HepG2 (cell line): Measurements from ENCODE around the gene HERC4. TPM values are rescaled to one million over a fixed set of nuclear protein-coding genes. Genes with fewer than 3 reads are reported as not detected.

ENCODE experiments used
- ATAC-seq: fragments of 200-7000 bp; cut with Tn5 transposase; 3 replicates; pipeline ENCODE4 v1.9.1; 2020; ENCODE audit warnings: mild to moderate bottlenecking, moderate library complexity
- BruUV-seq: library from RNA; stranded (reverse); fragments of 400-500 nt; replicated peaks from 2 replicates; lab custom pipeline; 2021; lab: Mats Ljungman, UMichigan
- CTCF ChIA-PET: fragments of 300-600 bp; formaldehyde crosslinking; extraction: SDS; loops from one replicate; lab custom pipeline; 2021; ENCODE audit warnings: low total read pairs, inconsistent platforms, low intra/inter-chr PET ratio; lab: Yijun Ruan, JAX
- POLR2A ChIA-PET: fragments of 350-600 bp; sonication (Branson Sonifier 250); formaldehyde crosslinking; loops from one replicate; lab custom pipeline; 2020; ENCODE audit warnings: antibody characterized with exemption, inconsistent platforms; lab: Yijun Ruan, JAX
- DNase-seq: peaks from one replicate; pipeline ENCODE4 v3.0.0-alpha.2; 2015; ENCODE audit warnings: low spot score
- FAIRE-seq: peaks from 3 replicates; lab custom pipeline; 2011; peaks lifted over from hg19 to GRCh38; lab: Jason Lieb, UNC
- H2AFZ ChIP-seq: one replicate; pipeline ENCODE4 v1.6.1; 2011; ENCODE audit warnings: low read length, inconsistent platforms
- H3K27ac ChIP-seq: fragments of 300-600 bp; 3 replicates; pipeline ENCODE4 v1.8.0; 2011; ENCODE audit warnings: mixed run types, mild to moderate bottlenecking, mixed read lengths, low read length, inconsistent platforms; ENCODE audit not compliant: insufficient read depth; ENCODE audit errors: extremely low read length
- H3K27me3 ChIP-seq, 2 experiments: fragments of 200-600 bp in 1 of 2; 2 replicates in 1 of 2; 3 replicates in 1 of 2; pipeline versions ENCODE4 v1.6.0 to v1.8.0; 2011; ENCODE audit warnings: low read length in 2 of 2, mild to moderate bottlenecking in 2 of 2, moderate library complexity in 2 of 2, inconsistent platforms in 1 of 2; ENCODE audit not compliant: insufficient read depth in 2 of 2, control insufficient read depth in 1 of 2
- H3K36me3 ChIP-seq, 2 experiments: fragments of 200-600 bp in 1 of 2; replicated peaks in 1 of 2; 2 replicates in 1 of 2; 3 replicates in 1 of 2; pipeline versions ENCODE4 v1.5.1 to v1.8.0; 2011; ENCODE audit warnings: low read length in 2 of 2, inconsistent platforms in 1 of 2; ENCODE audit not compliant: insufficient read depth in 2 of 2, control insufficient read depth in 1 of 2
- H3K4me1 ChIP-seq: 2 replicates; pipeline ENCODE4 v1.5.1; 2012; ENCODE audit warnings: low read length, inconsistent platforms; ENCODE audit not compliant: insufficient read depth
- H3K4me2 ChIP-seq: 2 replicates; pipeline ENCODE4 v1.6.0; 2011; ENCODE audit warnings: low read depth, low read length, inconsistent platforms
- H3K4me3 ChIP-seq, 3 experiments: fragments of 200-600 bp in 1 of 3; sonication (generic), shearing (Covaris generic) in 1 of 3; replicated peaks in 1 of 3; 2 replicates each; pipeline ENCODE4 v1.5.1; 2011 to 2016; ENCODE audit warnings: low read length in 3 of 3, inconsistent platforms in 2 of 3, low read depth in 2 of 3, mild to moderate bottlenecking in 2 of 3, control low read depth in 1 of 3, mixed read lengths in 1 of 3; ENCODE audit not compliant: insufficient read depth in 1 of 3
- H3K79me2 ChIP-seq: one replicate; pipeline ENCODE4 v1.6.1; 2011; ENCODE audit warnings: low read length, inconsistent platforms; ENCODE audit not compliant: insufficient read depth
- H3K9ac ChIP-seq: 2 replicates; pipeline ENCODE4 v1.6.0; 2011; ENCODE audit warnings: mild to moderate bottlenecking, low read depth, low read length, inconsistent platforms; ENCODE audit not compliant: insufficient read depth
- H3K9me3 ChIP-seq: 2 replicates; pipeline ENCODE4 v1.5.1; 2012; ENCODE audit warnings: mild to moderate bottlenecking, low read length
- H4K20me1 ChIP-seq: 2 replicates; pipeline ENCODE4 v1.6.0; 2011; ENCODE audit warnings: inconsistent platforms, mild to moderate bottlenecking, low read length, moderate library complexity; ENCODE audit not compliant: insufficient read depth
- AHR ChIP-seq: IDR thresholded peaks from 2 replicates; pipeline ENCODE4 v1.6.1; 2018; ENCODE audit warnings: missing genetic modification reagents, missing compliant biosample characterization
- ASH2L ChIP-seq: fragments of 300-600, 200-600 bp; sonication (generic); IDR thresholded peaks from 2 replicates; pipeline ENCODE4 v1.7.0; 2017; ENCODE audit warnings: low read depth, mild to moderate bottlenecking, moderate library complexity, mixed read lengths, low read length; ENCODE audit not compliant: insufficient read length
- GABPB1 ChIP-seq: IDR thresholded peaks from 2 replicates; pipeline ENCODE4 v1.6.1; 2016; ENCODE audit warnings: mild to moderate bottlenecking, missing genetic modification reagents, moderate library complexity, missing compliant biosample characterization
- HIVEP1 ChIP-seq: sonication (generic); formaldehyde crosslinking; IDR thresholded peaks from 2 replicates; pipeline ENCODE4 v1.4.0; 2020; ENCODE audit warnings: mild to moderate bottlenecking, missing genetic modification reagents
- TAF15 ChIP-seq: fragments of 200-400 bp; formaldehyde crosslinking; IDR thresholded peaks from one replicate; pipeline ENCODE4 v1.6.1; 2018; ENCODE audit warnings: mild to moderate bottlenecking, low read depth, low read length; ENCODE audit not compliant: poor library complexity, severe bottlenecking
- XRCC5 ChIP-seq: fragments of 200-400 bp; formaldehyde crosslinking; optimal IDR thresholded peaks from 2 replicates; pipeline ENCODE3; 2017; ENCODE audit warnings: mild to moderate bottlenecking, low read length
- ZNF230 ChIP-seq: sonication (generic); formaldehyde crosslinking; IDR thresholded peaks from 2 replicates; pipeline ENCODE4 v1.4.0; 2020; ENCODE audit warnings: mild to moderate bottlenecking, missing genetic modification reagents
- ZNF543 ChIP-seq: sonication (generic); formaldehyde crosslinking; IDR thresholded peaks from 2 replicates; pipeline ENCODE4 v1.4.0; 2020; ENCODE audit warnings: mild to moderate bottlenecking, missing genetic modification reagents
- ZNF547 ChIP-seq: sonication (generic); formaldehyde crosslinking; IDR thresholded peaks from 2 replicates; pipeline ENCODE4 v1.5.1; 2020; ENCODE audit warnings: mild to moderate bottlenecking, missing genetic modification reagents
- ZNF614 ChIP-seq: IDR thresholded peaks from 2 replicates; pipeline ENCODE4 v1.6.1; 2018; ENCODE audit warnings: missing biosample characterization, missing genetic modification reagents, inconsistent platforms, borderline replicate concordance
- WGBS: methylation state at CpG from one replicate; pipeline ENCODE4 v1.1.6; 2017; ENCODE audit warnings: low lambda C conversion rate; 5-methylcytosine and 5-hydroxymethylcytosine counted together
- in situ Hi-C: cut with HindIII; loops from 2 replicates; pipeline ENCODE4 v1.10.0; 2017; ENCODE audit warnings: low pct_unique_long_range_greater_than_20kb; ENCODE audit not compliant: extremely low pct_ligation_motif_present
- intact Hi-C: fragments of 100-400 bp; cut with micrococcal nuclease; formaldehyde crosslinking; loops from one replicate; pipeline ENCODE4 v1.10.0; 2022; ENCODE audit not compliant: unreplicated experiment
- polyA plus RNA-seq, 8 experiments: library from polyadenylated mRNA; depleted of rRNA in 3 of 8; stranded (reverse) in 7 of 8; unstranded in 1 of 8; fragments of >200 nt; fragmentation: Illumina TruSeq in 4 of 8; extraction: Trizol in 4 of 8; gene quantifications; 2 replicates each; pipeline versions ENCODE4 v1.2.1 to v1.2.3, GENCODE V29; 2011 to 2016; ENCODE audit warnings: low read depth in 4 of 8, missing spikeins in 1 of 8, mixed read lengths in 1 of 8; ENCODE audit not compliant: insufficient read depth in 1 of 8
- total RNA-seq, 5 experiments: library from RNA; depleted of rRNA; stranded (reverse); fragments of >200 nt; fragmentation: Illumina TruSeq; extraction: Trizol; gene quantifications; 2 replicates each; pipeline ENCODE4 v1.2.3, GENCODE V29; 2016; ENCODE audit warnings: low read depth in 1 of 5
- TF ChIP-seq, protein P1 (sequence below): sonication (generic); formaldehyde crosslinking; IDR thresholded peaks from 2 replicates; pipeline ENCODE4 v1.4.0; 2020; ENCODE audit warnings: mild to moderate bottlenecking, missing genetic modification reagents
- TF ChIP-seq, protein P2 (sequence below): sonication (generic); formaldehyde crosslinking; conservative IDR thresholded peaks from 2 replicates; pipeline ENCODE4 v1.8.1; 2023; ENCODE audit warnings: missing genetic modification reagents
- TF ChIP-seq, protein P3 (sequence below): sonication (generic); formaldehyde crosslinking; IDR thresholded peaks from 2 replicates; pipeline ENCODE4 v1.5.0; 2020; ENCODE audit warnings: mild to moderate bottlenecking, missing genetic modification reagents
- TF ChIP-seq, protein P4 (sequence below): sonication (generic); formaldehyde crosslinking; IDR thresholded peaks from 2 replicates; pipeline ENCODE4 v1.4.0; 2020; ENCODE audit warnings: low read depth, mild to moderate bottlenecking, missing genetic modification reagents

The HERC4 gene
- total and polyA plus RNA-seq, 2 of the 13 experiments (the other 11 are each of a cell fraction or from before 2014, with no cell fraction given) = 9.8 to 20.2 TPM

DNA sequence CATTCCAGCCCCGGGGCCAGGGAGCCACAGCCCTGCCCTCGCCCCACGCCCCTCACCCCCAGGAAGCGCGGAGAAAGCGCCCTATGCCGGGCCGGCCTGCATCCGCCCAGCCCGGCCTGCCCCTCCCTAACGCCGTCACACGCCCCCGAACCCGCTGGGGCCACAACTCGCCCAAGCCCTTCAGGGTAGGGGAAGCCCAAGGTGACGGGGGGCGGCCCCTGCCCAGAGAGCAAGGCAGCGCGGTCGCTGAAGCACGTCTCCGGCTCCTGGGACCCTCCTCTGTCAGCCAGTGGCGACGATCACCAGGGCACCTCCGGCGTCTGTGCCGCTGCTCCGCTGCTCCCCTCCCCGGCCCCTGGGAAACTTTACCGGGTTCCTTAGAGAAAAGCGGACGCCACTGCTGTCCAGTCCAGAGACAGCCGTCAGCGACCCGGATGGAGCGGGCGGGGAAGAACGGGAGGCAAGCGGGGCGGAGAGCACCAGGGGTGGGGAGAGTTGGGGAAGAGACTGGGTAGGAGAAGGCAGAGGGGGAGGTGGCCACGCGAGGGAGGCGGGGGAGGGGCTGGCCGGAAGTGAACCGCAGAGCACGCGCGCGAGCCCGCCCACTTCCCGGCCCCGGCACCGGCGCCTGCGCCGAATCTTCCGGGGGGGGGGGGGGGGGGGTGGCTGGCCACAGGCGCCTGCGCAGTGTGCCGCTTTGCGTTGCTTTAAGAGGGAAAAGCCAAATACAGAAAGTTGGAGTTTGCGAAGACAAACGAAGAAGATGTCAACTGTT, at the start of gene HERC4 (continued):
- TF ChIP-seq, protein P1, sequence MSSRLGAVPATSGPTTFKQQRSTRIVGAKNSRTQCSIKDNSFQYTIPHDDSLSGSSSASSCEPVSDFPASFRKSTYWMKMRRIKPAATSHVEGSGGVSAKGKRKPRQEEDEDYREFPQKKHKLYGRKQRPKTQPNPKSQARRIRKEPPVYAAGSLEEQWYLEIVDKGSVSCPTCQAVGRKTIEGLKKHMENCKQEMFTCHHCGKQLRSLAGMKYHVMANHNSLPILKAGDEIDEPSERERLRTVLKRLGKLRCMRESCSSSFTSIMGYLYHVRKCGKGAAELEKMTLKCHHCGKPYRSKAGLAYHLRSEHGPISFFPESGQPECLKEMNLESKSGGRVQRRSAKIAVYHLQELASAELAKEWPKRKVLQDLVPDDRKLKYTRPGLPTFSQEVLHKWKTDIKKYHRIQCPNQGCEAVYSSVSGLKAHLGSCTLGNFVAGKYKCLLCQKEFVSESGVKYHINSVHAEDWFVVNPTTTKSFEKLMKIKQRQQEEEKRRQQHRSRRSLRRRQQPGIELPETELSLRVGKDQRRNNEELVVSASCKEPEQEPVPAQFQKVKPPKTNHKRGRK (CRISPR knock-in tag) = 0 out of 2 replicates have a peak, but pooled peaks have one; percentile 43
- TF ChIP-seq AHR (CRISPR knock-in tag) = no peak
- TF ChIP-seq ZNF230 (CRISPR knock-in tag) = no peak
- TF ChIP-seq GABPB1 (CRISPR knock-in tag) = peak; percentile 87
- TF ChIP-seq XRCC5 = peak; percentile 36
- TF ChIP-seq ASH2L = peak; percentile 91
- TF ChIP-seq ZNF614 (CRISPR knock-in tag) = peak; percentile 57; the same call in 1 of the 2 replicates

DNA sequence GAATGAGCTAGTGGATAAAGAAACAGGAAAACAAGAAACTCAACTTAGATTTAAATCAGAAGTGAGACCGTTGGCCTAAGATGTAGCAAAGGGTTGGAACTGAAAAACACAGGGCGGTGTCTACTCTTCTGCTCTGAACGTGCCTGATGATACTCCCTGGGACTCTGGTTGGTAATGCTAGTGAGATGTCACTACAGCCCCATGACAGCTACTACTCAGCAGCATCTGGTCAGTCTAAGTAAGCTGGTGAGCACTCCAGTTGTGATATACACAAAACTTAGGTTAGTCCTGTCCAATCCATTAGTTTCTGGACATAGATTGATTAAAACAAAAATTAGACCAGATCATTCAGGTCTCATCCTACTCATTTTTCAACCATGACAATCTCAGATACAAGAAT, 49.6 kb upstream of the HERC4 start:
- WGBS = 20% methylated on average over 3 of the region's 3 CpGs
- FAIRE-seq (no peak), DNase-seq (no peak), ATAC-seq (no peak)
- BruUV-seq = no TSS peak
- Histone ChIP-seq H3K36me3 (no peaks in the 10 kb centered on the region), H4K20me1 (no peaks in the 10 kb centered on the region), H3K79me2 (no peaks in the 10 kb centered on the region), H2AFZ (no peak overlapping the region), H3K27me3 (no peaks in the 10 kb centered on the region), H3K9ac (no peak overlapping the region), H3K27ac (no peak overlapping the region), H3K9me3 (no peaks in the 10 kb centered on the region), H3K4me3 (no peak overlapping the region), H3K4me1 (no peaks in the 10 kb centered on the region), H3K4me2 (no peak overlapping the region)
- intact Hi-C loops = no loop called here
- POLR2A ChIA-PET = no interaction called here
- CTCF ChIA-PET = no interaction called here
- in situ Hi-C loops = no loop called here
- TF ChIP-seq HIVEP1 (CRISPR knock-in tag) (no peak), ZNF543 (CRISPR knock-in tag) (no peak), TAF15 (no peak), ZNF547 (CRISPR knock-in tag) (no peak)
- TF ChIP-seq, protein P2, sequence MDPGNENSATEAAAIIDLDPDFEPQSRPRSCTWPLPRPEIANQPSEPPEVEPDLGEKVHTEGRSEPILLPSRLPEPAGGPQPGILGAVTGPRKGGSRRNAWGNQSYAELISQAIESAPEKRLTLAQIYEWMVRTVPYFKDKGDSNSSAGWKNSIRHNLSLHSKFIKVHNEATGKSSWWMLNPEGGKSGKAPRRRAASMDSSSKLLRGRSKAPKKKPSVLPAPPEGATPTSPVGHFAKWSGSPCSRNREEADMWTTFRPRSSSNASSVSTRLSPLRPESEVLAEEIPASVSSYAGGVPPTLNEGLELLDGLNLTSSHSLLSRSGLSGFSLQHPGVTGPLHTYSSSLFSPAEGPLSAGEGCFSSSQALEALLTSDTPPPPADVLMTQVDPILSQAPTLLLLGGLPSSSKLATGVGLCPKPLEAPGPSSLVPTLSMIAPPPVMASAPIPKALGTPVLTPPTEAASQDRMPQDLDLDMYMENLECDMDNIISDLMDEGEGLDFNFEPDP (CRISPR knock-in tag) = no peak
- TF ChIP-seq, protein P3, sequence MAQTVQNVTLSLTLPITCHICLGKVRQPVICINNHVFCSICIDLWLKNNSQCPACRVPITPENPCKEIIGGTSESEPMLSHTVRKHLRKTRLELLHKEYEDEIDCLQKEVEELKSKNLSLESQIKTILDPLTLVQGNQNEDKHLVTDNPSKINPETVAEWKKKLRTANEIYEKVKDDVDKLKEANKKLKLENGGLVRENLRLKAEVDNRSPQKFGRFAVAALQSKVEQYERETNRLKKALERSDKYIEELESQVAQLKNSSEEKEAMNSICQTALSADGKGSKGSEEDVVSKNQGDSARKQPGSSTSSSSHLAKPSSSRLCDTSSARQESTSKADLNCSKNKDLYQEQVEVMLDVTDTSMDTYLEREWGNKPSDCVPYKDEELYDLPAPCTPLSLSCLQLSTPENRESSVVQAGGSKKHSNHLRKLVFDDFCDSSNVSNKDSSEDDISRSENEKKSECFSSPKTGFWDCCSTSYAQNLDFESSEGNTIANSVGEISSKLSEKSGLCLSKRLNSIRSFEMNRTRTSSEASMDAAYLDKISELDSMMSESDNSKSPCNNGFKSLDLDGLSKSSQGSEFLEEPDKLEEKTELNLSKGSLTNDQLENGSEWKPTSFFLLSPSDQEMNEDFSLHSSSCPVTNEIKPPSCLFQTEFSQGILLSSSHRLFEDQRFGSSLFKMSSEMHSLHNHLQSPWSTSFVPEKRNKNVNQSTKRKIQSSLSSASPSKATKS (CRISPR knock-in tag) = no peak
- TF ChIP-seq, protein P4, sequence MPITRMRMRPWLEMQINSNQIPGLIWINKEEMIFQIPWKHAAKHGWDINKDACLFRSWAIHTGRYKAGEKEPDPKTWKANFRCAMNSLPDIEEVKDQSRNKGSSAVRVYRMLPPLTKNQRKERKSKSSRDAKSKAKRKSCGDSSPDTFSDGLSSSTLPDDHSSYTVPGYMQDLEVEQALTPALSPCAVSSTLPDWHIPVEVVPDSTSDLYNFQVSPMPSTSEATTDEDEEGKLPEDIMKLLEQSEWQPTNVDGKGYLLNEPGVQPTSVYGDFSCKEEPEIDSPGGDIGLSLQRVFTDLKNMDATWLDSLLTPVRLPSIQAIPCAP (CRISPR knock-in tag) = no peak
